IMR-90 (cell line): ENCODE measurements around the gene PRTFDC1. TPM values are rescaled to one million over a fixed set of nuclear protein-coding genes. Genes with fewer than 3 reads are reported as not detected.

ENCODE experiments used
- ATAC-seq: fragments of 200-7000 bp; cut with Tn5 transposase; 2 replicates; pipeline ENCODE4 v1.9.1; 2020; ENCODE audit warnings: low read depth, mild to moderate bottlenecking, moderate library complexity
- BruUV-seq: library from RNA; stranded (reverse); fragments of 400-500 nt; replicated peaks from 2 replicates; lab custom pipeline; 2021; lab: Mats Ljungman, UMichigan
- CTCF ChIA-PET: fragments of 300-600 bp; formaldehyde crosslinking; extraction: SDS; loops from one replicate; lab custom pipeline; 2021; ENCODE audit warnings: antibody characterized with exemption; lab: Yijun Ruan, JAX
- POLR2A ChIA-PET: fragments of 300-600 bp; sonication (Branson Sonifier 250); formaldehyde crosslinking; loops from one replicate; lab custom pipeline; 2022; ENCODE audit warnings: antibody characterized with exemption; ENCODE audit not compliant: unreplicated experiment; lab: Charles Lee
- DNase-seq: peaks from one replicate; pipeline ENCODE4 v3.0.0; 2013
- H2AFZ ChIP-seq: replicated peaks from 2 replicates; pipeline ENCODE3; 2013; ENCODE audit warnings: low read length, mild to moderate bottlenecking; ENCODE audit not compliant: poor library complexity
- H2AK5ac ChIP-seq: 2 replicates; pipeline ENCODE4 v1.6.1; 2013; ENCODE audit warnings: low read depth, low read length, inconsistent platforms
- H2AK9ac ChIP-seq: replicated peaks from 2 replicates; pipeline ENCODE3; 2013; ENCODE audit warnings: mild to moderate bottlenecking, low read depth, low read length, moderate library complexity; ENCODE audit not compliant: poor library complexity
- H2BK120ac ChIP-seq: 2 replicates; pipeline ENCODE4 v1.6.1; 2013; ENCODE audit warnings: low read depth, low read length, inconsistent platforms
- H2BK15ac ChIP-seq: 3 replicates; pipeline ENCODE4 v1.6.1; 2013; ENCODE audit warnings: low read depth, low read length, inconsistent platforms
- H2BK20ac ChIP-seq: 2 replicates; pipeline ENCODE4 v1.6.1; 2013; ENCODE audit warnings: low read depth, mild to moderate bottlenecking, inconsistent platforms, low read length, moderate library complexity
- H2BK5ac ChIP-seq: 2 replicates; pipeline ENCODE4 v1.6.1; 2013; ENCODE audit warnings: mild to moderate bottlenecking, low read depth, low read length, inconsistent platforms; ENCODE audit not compliant: poor library complexity, severe bottlenecking
- H3K14ac ChIP-seq: replicated peaks from 2 replicates; pipeline ENCODE4 v1.6.1; 2013; ENCODE audit warnings: low read depth, low read length, inconsistent platforms
- H3K18ac ChIP-seq: 2 replicates; pipeline ENCODE4 v1.6.1; 2013; ENCODE audit warnings: low read depth, low read length, control low read depth
- H3K23ac ChIP-seq: 2 replicates; pipeline ENCODE4 v1.6.1; 2013; ENCODE audit warnings: low read depth, low read length, inconsistent platforms
- H3K27ac ChIP-seq: 2 replicates; pipeline ENCODE4 v1.5.1; 2013; ENCODE audit warnings: mild to moderate bottlenecking, control low read depth, low read length; ENCODE audit not compliant: insufficient read depth
- H3K27me3 ChIP-seq: 2 replicates; pipeline ENCODE4 v1.6.1; 2013; ENCODE audit warnings: low read length; ENCODE audit not compliant: control insufficient read depth, insufficient read depth
- H3K36me3 ChIP-seq: 2 replicates; pipeline ENCODE4 v1.6.1; 2013; ENCODE audit warnings: low read length, mixed read lengths; ENCODE audit not compliant: control insufficient read depth, insufficient read depth
- H3K4ac ChIP-seq: 2 replicates; pipeline ENCODE4 v1.6.1; 2013; ENCODE audit warnings: low read depth, low read length, inconsistent platforms
- H3K4me1 ChIP-seq: 2 replicates; pipeline ENCODE4 v1.6.1; 2013; ENCODE audit warnings: low read length, mixed read lengths; ENCODE audit not compliant: control insufficient read depth, insufficient read depth
- H3K4me2 ChIP-seq: 2 replicates; pipeline ENCODE4 v1.6.1; 2013; ENCODE audit warnings: low read depth, mild to moderate bottlenecking, control low read depth, low read length, moderate library complexity
- H3K4me3 ChIP-seq: 2 replicates; pipeline ENCODE4 v1.5.1; 2013; ENCODE audit warnings: low read depth, mild to moderate bottlenecking, control low read depth, low read length, moderate library complexity; ENCODE audit not compliant: insufficient read depth
- H3K56ac ChIP-seq: 2 replicates; pipeline ENCODE4 v1.6.1; 2013; ENCODE audit warnings: low read length, inconsistent platforms; ENCODE audit not compliant: insufficient read depth; ENCODE audit errors: extremely low read depth
- H3K79me1 ChIP-seq, 2 experiments: 2 replicates each; pipeline ENCODE4 v1.6.1; 2013; ENCODE audit warnings: low read length in 2 of 2, inconsistent platforms in 1 of 2, low read depth in 1 of 2
- H3K9ac ChIP-seq: 2 replicates; pipeline ENCODE4 v1.6.1; 2013; ENCODE audit warnings: low read depth, low read length, control low read depth
- H3K9me1 ChIP-seq: 2 replicates; pipeline ENCODE4 v1.6.1; 2013; ENCODE audit warnings: low read length, inconsistent platforms; ENCODE audit not compliant: insufficient read depth
- H3K9me3 ChIP-seq: 2 replicates; pipeline ENCODE4 v1.6.1; 2013; ENCODE audit warnings: low read length; ENCODE audit not compliant: control insufficient read depth, insufficient read depth
- H4K20me1 ChIP-seq: 2 replicates; pipeline ENCODE4 v1.6.1; 2013; ENCODE audit warnings: low read length, inconsistent platforms; ENCODE audit not compliant: insufficient read depth
- H4K5ac ChIP-seq: 2 replicates; pipeline ENCODE4 v1.6.1; 2013; ENCODE audit warnings: mild to moderate bottlenecking, low read depth, low read length, control low read depth
- H4K8ac ChIP-seq, 2 experiments: 2 replicates each; pipeline ENCODE4 v1.6.1; 2013; ENCODE audit warnings: low read depth in 2 of 2, low read length in 2 of 2, control low read depth in 1 of 2, inconsistent platforms in 1 of 2
- H4K91ac ChIP-seq: 2 replicates; pipeline ENCODE4 v1.6.1; 2013; ENCODE audit warnings: low read depth, low read length, inconsistent platforms; ENCODE audit not compliant: insufficient read depth
- CHD1 ChIP-seq: IDR thresholded peaks from 2 replicates; pipeline ENCODE4 v1.6.1; 2012; ENCODE audit warnings: low read depth, low read length, improper control_type of control experiment
- FOS ChIP-seq: fragments of 150-350 bp; IDR thresholded peaks from 2 replicates; pipeline ENCODE4 v1.6.1; 2016; ENCODE audit warnings: low read depth, low read length
- MAFK ChIP-seq: IDR thresholded peaks from 2 replicates; pipeline ENCODE4 v1.6.1; 2012; ENCODE audit warnings: low read depth, low read length, improper control_type of control experiment
- MAZ ChIP-seq: IDR thresholded peaks from 2 replicates; pipeline ENCODE4 v1.6.1; 2012; ENCODE audit warnings: low read depth, mild to moderate bottlenecking, low read length, improper control_type of control experiment, moderate library complexity, borderline replicate concordance
- POLR2A ChIP-seq: IDR thresholded peaks from 2 replicates; pipeline ENCODE4 v1.6.1; 2012; ENCODE audit warnings: mild to moderate bottlenecking, low read depth, low read length
- RCOR1 ChIP-seq: IDR thresholded peaks from 2 replicates; pipeline ENCODE4 v1.6.1; 2012; ENCODE audit warnings: mild to moderate bottlenecking, low read length, improper control_type of control experiment; ENCODE audit not compliant: insufficient replicate concordance
- SMC3 ChIP-seq: fragments of 150-350 bp; IDR thresholded peaks from 2 replicates; pipeline ENCODE4 v1.6.1; 2016; ENCODE audit warnings: low read depth, mild to moderate bottlenecking, antibody characterized with exemption, low read length, moderate library complexity
- WGBS, 2 experiments: methylation state at CpG; one replicate each; pipeline versions ENCODE4 v1.1.5 to v1.1.7; 2013; ENCODE audit warnings: missing lambda C conversion rate in 2 of 2; ENCODE audit not compliant: insufficient read length in 1 of 2; ENCODE audit errors: extremely low coverage in 2 of 2; 5-methylcytosine and 5-hydroxymethylcytosine counted together
- dilution Hi-C: fragments of 300-500 bp; cut with HindIII; formaldehyde crosslinking; loops from one replicate; pipeline ENCODE4 v1.14.3; 2018; ENCODE audit warnings: low sequenced_read_pairs; ENCODE audit not compliant: unreplicated experiment
- in situ Hi-C: fragments of 300-500 bp; cut with MboI; formaldehyde crosslinking; loops from 3 replicates; pipeline ENCODE4 v1.14.3; 2019; ENCODE audit warnings: low sequenced_read_pairs, inconsistent platforms, mixed read lengths
- intact Hi-C: fragments of 100-400 bp; cut with micrococcal nuclease; formaldehyde crosslinking; loops from 2 replicates; pipeline ENCODE4 v1.10.0; 2022
- polyA plus RNA-seq, 3 experiments: library from polyadenylated mRNA; depleted of rRNA; stranded (reverse); fragments of >200 nt; gene quantifications; 2 replicates each; pipeline ENCODE4 v1.2.3, GENCODE V29; 2012; ENCODE audit warnings: low replicate concordance in 1 of 3
- total RNA-seq: library from RNA; depleted of rRNA; stranded (reverse); fragments of >200 nt; gene quantifications from 2 replicates; pipeline ENCODE4 v1.2.3, GENCODE V29; 2012
- TF ChIP-seq, protein P1 (sequence below): fragments of 150-350 bp; IDR thresholded peaks from 2 replicates; pipeline ENCODE4 v1.6.1; 2017; ENCODE audit warnings: mild to moderate bottlenecking, antibody characterized with exemption, low read length, low read depth

Gene PRTFDC1
- total and polyA plus RNA-seq, 2 of the 4 experiments (the other 2 are of a cell fraction), result 12.3 to 17.9 TPM

DNA sequence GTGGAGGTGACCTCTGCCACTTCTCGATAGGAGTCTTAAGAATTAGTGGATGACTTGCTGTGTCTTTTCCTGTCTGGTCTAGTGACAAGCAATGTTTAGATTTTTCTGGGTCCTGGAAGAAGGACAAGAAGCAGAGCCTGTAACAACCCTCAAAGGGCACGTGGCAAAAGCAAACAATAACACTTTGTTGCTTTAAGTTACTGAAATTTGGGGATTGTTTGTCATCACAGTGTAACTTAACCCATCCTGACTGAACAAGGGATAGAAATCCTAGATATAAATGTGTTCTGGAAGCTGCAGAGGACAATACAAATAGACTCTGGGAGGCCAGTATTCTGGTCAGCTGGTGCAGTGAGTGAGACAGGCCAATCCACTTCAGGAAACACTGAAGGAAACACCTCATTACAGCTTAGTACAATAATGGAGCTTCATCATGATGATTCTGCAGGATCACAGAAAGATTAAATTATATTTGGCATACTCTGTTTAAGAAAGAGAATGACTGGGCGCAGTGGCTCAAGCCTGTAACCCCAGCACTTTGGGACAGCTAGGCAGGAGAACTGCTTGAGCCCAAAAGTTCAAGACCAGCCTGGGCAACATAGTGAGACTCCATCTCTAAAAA lies 40.2 kb upstream of the PRTFDC1 start:
- Histone ChIP-seq H4K20me1 (no peaks in the 10 kb centered on the region), H3K14ac (no peak overlapping the region), H4K5ac (no peak overlapping the region), H3K27me3 (no peaks in the 10 kb centered on the region), H3K23ac (no peak overlapping the region), H2BK5ac (no peak overlapping the region), H3K4ac (no peak overlapping the region), H4K8ac (no peak overlapping the region), H3K56ac (no peak overlapping the region), H3K36me3 (no peaks in the 10 kb centered on the region), H3K18ac (no peak overlapping the region), H3K4me1 (no peaks in the 10 kb centered on the region), H3K4me2 (no peak overlapping the region), H2AK9ac (no peak overlapping the region), H2AK5ac (no peak overlapping the region), H3K9me3 (peaks cover 2% of the 10 kb centered on the region; the same call in 1 of the 2 replicates), H4K91ac (no peak overlapping the region), H2BK120ac (no peak overlapping the region), H3K9me1 (no peaks in the 10 kb centered on the region), H3K4me3 (no peak overlapping the region), H3K27ac (no peak overlapping the region), H3K79me1 (no peaks in the 10 kb centered on the region), H2AFZ (no peak overlapping the region), H3K9ac (no peak overlapping the region), H2BK20ac (no peak overlapping the region), H2BK15ac (no peak overlapping the region)
- no TSS peak for BruUV-seq
- ATAC-seq (no peak), DNase-seq (no peak)
- ChIA-PET POLR2A (no interaction called here), CTCF (interaction anchor here (0.5 kb wide), 1 partner anchor 79 kb away, joined by 4 read pairs; no protein-coding TSS in a partner anchor)
- in situ Hi-C loops (no loop called here), dilution Hi-C loops (no loop called here), intact Hi-C loops (no loop called here)
- 90% methylated on average over 1 of the region's 3 CpGs; no CpG with 5 or more reads in 1 of the 2 experiments for WGBS, 2 experiments
- TF ChIP-seq MAZ (no peak), FOS (no peak), SMC3 (no peak), POLR2A (no peak), CHD1 (no peak), MAFK (no peak), RCOR1 (no peak)
- TF ChIP-seq, protein P1, sequence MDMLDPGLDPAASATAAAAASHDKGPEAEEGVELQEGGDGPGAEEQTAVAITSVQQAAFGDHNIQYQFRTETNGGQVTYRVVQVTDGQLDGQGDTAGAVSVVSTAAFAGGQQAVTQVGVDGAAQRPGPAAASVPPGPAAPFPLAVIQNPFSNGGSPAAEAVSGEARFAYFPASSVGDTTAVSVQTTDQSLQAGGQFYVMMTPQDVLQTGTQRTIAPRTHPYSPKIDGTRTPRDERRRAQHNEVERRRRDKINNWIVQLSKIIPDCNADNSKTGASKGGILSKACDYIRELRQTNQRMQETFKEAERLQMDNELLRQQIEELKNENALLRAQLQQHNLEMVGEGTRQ, result no peak
